Sigmoid colon (tissue), 4 donors: Measurements from ENCODE around the gene DCTPP1.

ENCODE experiments used
- POLR2A ChIP-seq, 2 donors: fragments of 450-650 bp; IDR thresholded peaks; one replicate each; pipeline ENCODE4 v1.6.1; 2016; ENCODE audit warnings: antibody characterized with exemption in 2 of 2, mild to moderate bottlenecking in 2 of 2, moderate library complexity in 2 of 2
- POLR2AphosphoS5 ChIP-seq, 4 donors: sonication (generic); formaldehyde crosslinking; IDR thresholded peaks; one replicate each; pipeline ENCODE4 v1.6.1; 2017; ENCODE audit warnings: antibody characterized with exemption in 4 of 4

DNA sequence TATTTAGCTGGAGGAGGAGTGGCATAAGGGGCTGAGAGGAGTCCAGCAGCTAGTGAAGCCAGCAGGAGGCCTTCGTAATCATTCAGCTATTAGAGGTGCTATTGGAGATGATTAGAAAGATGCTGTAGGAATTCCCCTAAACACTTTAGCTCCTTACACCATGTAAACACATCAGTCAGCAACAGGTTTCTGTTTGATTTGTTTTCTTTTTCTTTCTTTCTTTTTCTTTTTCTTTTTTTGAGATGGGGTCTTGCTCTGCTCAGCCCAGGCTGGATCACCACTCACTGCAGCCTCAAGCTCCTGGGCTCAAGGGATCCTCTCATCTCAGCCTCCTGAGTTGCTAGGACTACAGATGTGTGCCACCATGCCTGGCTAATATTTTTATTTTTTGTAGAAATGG is 26.5 kb upstream of the DCTPP1 start:
- TF ChIP-seq POLR2AphosphoS5 (IDR thresholded peaks at IDR 0.05) (no peak), POLR2A (IDR thresholded peaks at IDR 0.05) (no peak)
